ENCODE data around the gene GPHA2. TPM values are rescaled to one million over a fixed set of nuclear protein-coding genes. Genes with fewer than 3 reads are reported as not detected.
A peak's percentile ranks its signal among the peaks of the same experiment; 100 is the strongest.

Gene GPHA2
- total and polyA plus RNA-seq, 2 of the 13 experiments (the other 11 are each of a cell fraction or from before 2014, with no cell fraction given): 13.0 to 19.1 TPM

DNA sequence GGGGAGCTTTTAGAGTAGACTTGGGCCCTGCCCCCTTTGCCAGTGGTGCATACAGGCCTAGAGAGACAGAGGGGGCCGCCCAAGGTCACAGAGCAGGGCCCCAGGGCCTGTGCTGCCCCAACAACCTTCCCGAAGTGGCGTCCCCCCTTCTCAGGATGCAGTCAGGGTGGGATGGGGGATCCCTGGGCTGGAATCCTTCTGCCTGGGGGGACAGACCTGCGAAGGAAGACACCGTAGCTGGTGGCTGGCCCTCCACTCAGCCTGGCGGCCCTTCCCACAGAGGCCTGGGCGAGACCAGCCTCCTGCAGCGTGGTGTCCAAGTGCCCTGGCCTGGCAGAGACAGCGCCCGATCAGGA is 42.9 kb downstream of the GPHA2 start (continued):
- TF ChIP-seq ZNF512B (CRISPR knock-in tag; IDR thresholded peaks at IDR 0.05; ENCODE audit: borderline replicate concordance) (no peak), ZBTB8A (CRISPR knock-in tag; IDR thresholded peaks at IDR 0.05; ENCODE audit: borderline replicate concordance, low read depth) (no peak), TRIM22 (IDR thresholded peaks at IDR 0.05) (no peak), PRPF4 (IDR thresholded peaks at IDR 0.05; ENCODE audit: low read depth, low read length, poor library complexity, severe bottlenecking) (no peak), PCBP2 (optimal IDR thresholded peaks at IDR 0.05; ENCODE audit: low read depth, low read length, poor library complexity, severe bottlenecking) (no peak), SRSF9 (IDR thresholded peaks at IDR 0.05; ENCODE audit: borderline replicate concordance, insufficient read depth, low read depth, low read length, poor library complexity, severe bottlenecking) (no peak), ATF7 (IDR thresholded peaks at IDR 0.05) (no peak), ATF7 (CRISPR knock-in tag; IDR thresholded peaks at IDR 0.05) (no peak), ZNF17 (CRISPR knock-in tag; IDR thresholded peaks at IDR 0.05) (0 out of 2 replicates have a peak, but pooled peaks have one; percentile 83), ZFY (CRISPR knock-in tag; IDR thresholded peaks at IDR 0.05) (no peak; the same call in 1 of the 2 replicates), ZNF44 (CRISPR knock-in tag; IDR thresholded peaks at IDR 0.05) (no peak), DDIT3 (CRISPR knock-in tag; IDR thresholded peaks at IDR 0.05) (no peak), MIER2 (CRISPR knock-in tag; IDR thresholded peaks at IDR 0.05) (no peak), ZKSCAN8 (CRISPR knock-in tag; IDR thresholded peaks at IDR 0.05; ENCODE audit: borderline replicate concordance) (no peak), RARG (CRISPR knock-in tag; IDR thresholded peaks at IDR 0.05; ENCODE audit: low read depth) (no peak), ZNF839 (CRISPR knock-in tag; IDR thresholded peaks at IDR 0.05; ENCODE audit: borderline replicate concordance) (peak; percentile 14; the same call in 1 of the 2 replicates), SRSF1 (optimal IDR thresholded peaks at IDR 0.05; ENCODE audit: low read depth, low read length) (no peak), REXO4 (CRISPR knock-in tag; IDR thresholded peaks at IDR 0.05; ENCODE audit: borderline replicate concordance) (no peak), NFIC (IDR thresholded peaks at IDR 0.05; ENCODE audit: low read length) (no peak), ETV6 (CRISPR knock-in tag; conservative IDR thresholded peaks at IDR 0.05) (no peak)
- TF ChIP-seq, protein P1, sequence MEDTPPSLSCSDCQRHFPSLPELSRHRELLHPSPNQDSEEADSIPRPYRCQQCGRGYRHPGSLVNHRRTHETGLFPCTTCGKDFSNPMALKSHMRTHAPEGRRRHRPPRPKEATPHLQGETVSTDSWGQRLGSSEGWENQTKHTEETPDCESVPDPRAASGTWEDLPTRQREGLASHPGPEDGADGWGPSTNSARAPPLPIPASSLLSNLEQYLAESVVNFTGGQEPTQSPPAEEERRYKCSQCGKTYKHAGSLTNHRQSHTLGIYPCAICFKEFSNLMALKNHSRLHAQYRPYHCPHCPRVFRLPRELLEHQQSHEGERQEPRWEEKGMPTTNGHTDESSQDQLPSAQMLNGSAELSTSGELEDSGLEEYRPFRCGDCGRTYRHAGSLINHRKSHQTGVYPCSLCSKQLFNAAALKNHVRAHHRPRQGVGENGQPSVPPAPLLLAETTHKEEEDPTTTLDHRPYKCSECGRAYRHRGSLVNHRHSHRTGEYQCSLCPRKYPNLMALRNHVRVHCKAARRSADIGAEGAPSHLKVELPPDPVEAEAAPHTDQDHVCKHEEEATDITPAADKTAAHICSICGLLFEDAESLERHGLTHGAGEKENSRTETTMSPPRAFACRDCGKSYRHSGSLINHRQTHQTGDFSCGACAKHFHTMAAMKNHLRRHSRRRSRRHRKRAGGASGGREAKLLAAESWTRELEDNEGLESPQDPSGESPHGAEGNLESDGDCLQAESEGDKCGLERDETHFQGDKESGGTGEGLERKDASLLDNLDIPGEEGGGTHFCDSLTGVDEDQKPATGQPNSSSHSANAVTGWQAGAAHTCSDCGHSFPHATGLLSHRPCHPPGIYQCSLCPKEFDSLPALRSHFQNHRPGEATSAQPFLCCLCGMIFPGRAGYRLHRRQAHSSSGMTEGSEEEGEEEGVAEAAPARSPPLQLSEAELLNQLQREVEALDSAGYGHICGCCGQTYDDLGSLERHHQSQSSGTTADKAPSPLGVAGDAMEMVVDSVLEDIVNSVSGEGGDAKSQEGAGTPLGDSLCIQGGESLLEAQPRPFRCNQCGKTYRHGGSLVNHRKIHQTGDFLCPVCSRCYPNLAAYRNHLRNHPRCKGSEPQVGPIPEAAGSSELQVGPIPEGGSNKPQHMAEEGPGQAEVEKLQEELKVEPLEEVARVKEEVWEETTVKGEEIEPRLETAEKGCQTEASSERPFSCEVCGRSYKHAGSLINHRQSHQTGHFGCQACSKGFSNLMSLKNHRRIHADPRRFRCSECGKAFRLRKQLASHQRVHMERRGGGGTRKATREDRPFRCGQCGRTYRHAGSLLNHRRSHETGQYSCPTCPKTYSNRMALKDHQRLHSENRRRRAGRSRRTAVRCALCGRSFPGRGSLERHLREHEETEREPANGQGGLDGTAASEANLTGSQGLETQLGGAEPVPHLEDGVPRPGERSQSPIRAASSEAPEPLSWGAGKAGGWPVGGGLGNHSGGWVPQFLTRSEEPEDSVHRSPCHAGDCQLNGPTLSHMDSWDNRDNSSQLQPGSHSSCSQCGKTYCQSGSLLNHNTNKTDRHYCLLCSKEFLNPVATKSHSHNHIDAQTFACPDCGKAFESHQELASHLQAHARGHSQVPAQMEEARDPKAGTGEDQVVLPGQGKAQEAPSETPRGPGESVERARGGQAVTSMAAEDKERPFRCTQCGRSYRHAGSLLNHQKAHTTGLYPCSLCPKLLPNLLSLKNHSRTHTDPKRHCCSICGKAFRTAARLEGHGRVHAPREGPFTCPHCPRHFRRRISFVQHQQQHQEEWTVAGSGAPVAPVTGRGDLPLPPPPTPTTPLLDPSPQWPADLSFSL (CRISPR knock-in tag; IDR thresholded peaks at IDR 0.05): no peak

Data from HepG2 (cell line).